ENCODE measurements around the gene KDM2B.

DNA sequence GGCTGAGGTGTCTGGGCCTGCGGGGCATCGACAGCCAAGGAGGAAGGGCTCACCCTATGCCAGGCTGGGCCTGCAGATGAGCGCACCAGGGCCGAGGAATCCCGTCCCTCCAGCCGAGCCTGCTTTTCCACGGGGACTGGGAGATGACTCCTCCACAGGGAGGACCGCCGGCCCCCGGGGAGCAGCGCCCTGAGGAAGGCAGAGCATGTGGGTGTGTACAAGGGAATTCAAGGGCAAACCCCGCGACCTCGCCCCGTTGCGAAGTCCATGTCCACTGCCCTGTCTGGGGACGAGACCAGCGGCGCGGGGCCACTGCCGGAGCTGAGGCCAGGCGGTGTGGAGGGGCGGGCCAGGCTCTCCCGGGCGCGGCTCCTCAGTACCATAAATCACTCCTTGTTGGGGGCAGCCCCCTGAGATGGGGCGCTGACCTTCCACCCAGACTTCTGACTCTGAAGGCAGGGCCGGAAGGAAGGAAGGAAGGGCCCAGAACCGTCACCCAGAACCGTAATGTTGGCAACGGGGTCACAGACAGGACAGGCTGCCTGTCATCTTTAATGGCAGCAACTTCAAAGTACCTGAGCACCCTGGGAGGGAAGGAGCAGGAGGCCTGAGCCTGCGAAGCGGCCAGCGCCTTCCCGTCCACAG is 128.4 kb downstream of the KDM2B start:
- TF ChIP-seq, protein P1, sequence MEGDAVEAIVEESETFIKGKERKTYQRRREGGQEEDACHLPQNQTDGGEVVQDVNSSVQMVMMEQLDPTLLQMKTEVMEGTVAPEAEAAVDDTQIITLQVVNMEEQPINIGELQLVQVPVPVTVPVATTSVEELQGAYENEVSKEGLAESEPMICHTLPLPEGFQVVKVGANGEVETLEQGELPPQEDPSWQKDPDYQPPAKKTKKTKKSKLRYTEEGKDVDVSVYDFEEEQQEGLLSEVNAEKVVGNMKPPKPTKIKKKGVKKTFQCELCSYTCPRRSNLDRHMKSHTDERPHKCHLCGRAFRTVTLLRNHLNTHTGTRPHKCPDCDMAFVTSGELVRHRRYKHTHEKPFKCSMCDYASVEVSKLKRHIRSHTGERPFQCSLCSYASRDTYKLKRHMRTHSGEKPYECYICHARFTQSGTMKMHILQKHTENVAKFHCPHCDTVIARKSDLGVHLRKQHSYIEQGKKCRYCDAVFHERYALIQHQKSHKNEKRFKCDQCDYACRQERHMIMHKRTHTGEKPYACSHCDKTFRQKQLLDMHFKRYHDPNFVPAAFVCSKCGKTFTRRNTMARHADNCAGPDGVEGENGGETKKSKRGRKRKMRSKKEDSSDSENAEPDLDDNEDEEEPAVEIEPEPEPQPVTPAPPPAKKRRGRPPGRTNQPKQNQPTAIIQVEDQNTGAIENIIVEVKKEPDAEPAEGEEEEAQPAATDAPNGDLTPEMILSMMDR (IDR thresholded peaks at IDR 0.05 in 2 of 3, conservative IDR thresholded peaks at IDR 0.05 in 1 of 3; ENCODE audit: control insufficient read depth in 2 of 3, extremely low read depth in 1 of 3, insufficient read depth in 1 of 3, low read depth in 3 of 3, low read length in 3 of 3) = no peak
- TF ChIP-seq CUX1 (IDR thresholded peaks at IDR 0.05; ENCODE audit: insufficient replicate concordance, low read depth, low read length) = no peak
- TF ChIP-seq, protein P2, sequence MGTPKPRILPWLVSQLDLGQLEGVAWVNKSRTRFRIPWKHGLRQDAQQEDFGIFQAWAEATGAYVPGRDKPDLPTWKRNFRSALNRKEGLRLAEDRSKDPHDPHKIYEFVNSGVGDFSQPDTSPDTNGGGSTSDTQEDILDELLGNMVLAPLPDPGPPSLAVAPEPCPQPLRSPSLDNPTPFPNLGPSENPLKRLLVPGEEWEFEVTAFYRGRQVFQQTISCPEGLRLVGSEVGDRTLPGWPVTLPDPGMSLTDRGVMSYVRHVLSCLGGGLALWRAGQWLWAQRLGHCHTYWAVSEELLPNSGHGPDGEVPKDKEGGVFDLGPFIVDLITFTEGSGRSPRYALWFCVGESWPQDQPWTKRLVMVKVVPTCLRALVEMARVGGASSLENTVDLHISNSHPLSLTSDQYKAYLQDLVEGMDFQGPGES (IDR thresholded peaks at IDR 0.05) = no peak
- no peak for TF ChIP-seq HDAC6 (IDR thresholded peaks at IDR 0.05; ENCODE audit: unreplicated experiment)
- no peak for TF ChIP-seq ETV6 (conservative IDR thresholded peaks at IDR 0.05 in 1 of 2, IDR thresholded peaks at IDR 0.05 in 1 of 2; ENCODE audit: borderline replicate concordance in 1 of 2, low read depth in 1 of 2)

All from GM12878 (cell line).